Measurements from ENCODE around the gene IFNA4.
A peak's percentile ranks its signal among the peaks of the same experiment; 100 is the strongest.

The IFNA4 gene

DNA sequence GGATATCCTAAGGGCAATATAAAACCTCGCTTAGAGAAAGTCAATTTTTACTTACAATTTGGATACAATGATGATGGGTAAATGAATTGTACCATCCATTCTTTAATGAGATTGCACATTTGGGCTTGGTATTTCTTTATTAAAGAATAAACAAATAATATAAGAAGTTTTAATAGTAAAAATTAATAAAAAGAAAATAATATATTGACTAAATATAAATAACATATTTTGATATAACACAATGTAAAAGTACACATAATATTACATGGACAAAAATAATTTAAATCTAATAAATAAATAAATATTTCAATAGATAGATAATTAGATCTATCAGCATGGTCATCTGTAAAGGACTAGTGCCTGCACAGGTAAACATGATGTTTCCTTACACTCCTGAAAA lies 21.9 kb downstream of the IFNA4 start:
- no peak for DNase-seq

DNA sequence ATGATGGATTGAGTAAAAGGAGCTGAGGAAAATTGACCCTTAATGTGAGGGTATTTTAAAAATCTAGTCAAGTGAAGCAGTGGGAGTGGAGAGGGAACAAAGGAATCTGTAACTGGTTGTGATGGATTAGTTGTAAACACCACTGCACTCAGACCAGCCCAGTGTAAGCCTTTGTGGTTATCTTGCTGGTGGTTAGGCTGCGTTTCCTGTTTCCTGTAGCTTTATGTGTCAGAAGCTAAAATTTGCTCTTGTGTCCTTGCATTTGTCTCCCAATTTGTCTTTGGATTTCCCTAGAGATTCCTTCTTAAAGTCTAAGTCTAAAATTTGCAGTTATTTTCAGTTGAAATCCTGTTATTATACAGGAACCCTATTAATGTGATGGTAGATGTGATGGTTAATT lies 27.2 kb downstream of the IFNA4 start:
- DNase-seq, result peak in 2 of 5 experiments; percentile 39 to 86

- DNase-seq, result no peak
Observed at GRCh38 chr9:21155501-21155900, 31.9 kb downstream of the IFNA4 start.

DNA sequence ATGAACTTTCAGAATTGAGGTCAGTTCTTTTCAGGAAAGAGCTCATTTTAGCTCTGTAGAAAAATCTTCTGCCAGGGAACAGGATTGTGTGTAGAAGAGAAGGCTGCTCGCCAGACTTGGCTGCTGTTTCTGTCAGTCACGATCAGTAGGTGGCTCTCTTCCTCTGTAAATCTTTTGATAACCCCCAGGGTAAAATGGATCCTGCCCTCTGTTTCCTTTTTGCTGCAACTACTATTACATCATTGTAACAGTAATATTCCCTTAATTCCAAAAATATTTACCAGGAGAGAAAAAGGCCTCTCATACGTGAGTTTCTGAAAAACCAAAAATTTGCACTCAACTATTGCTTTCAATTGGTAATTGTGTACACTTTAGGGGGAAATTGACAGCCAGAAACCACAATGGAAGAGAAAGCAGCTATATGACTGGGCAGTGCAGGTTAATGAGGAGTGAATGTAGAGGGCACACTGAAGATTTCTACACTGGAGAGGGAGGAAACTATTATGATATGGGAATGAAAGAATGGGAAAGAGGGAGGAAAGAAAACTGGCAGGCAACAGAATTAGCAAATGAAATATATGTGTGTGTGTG lies 33.3 kb downstream of the IFNA4 start:
- peak in 1 of 5 experiments; percentile 56 for DNase-seq

GRCh38 chr9:21153336-21154017 lies 33.9 kb downstream of the IFNA4 start:
- DNase-seq, result no peak

- DNase-seq, result peak in 1 of 5 experiments; percentile 61
Observed at GRCh38 chr9:21144603-21145002, 42.8 kb downstream of the IFNA4 start.

DNA sequence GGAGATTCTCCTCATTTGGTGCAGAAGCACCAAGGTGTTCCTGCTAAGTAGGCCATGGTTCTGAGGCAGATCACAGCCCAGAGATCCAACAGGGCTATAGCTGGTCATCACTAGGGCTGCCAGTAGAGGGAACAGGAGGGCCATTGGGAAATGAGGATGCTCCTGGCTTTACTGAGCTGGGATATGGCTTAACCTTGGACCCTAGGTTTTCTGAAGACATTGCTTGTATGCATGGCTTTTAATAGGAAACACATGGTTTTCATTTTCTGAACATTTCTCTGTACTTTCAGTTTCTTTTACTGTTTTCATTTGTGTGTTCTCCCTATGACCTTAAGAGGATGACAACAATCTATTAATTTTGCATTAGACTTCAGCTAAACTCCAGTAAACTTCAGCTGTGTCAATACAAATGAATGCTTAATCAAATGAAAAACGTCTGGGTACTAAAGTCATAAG lies 45.9 kb downstream of the IFNA4 start, which contains the start of gene IFNW1:
IFNW1 (minus strand) TSS at position 406 of the 456 bp plus-strand sequence; CDS start at position 144, 262 bp downstream.
- DNase-seq, result peak in 1 of 5 experiments; percentile 11

DNA sequence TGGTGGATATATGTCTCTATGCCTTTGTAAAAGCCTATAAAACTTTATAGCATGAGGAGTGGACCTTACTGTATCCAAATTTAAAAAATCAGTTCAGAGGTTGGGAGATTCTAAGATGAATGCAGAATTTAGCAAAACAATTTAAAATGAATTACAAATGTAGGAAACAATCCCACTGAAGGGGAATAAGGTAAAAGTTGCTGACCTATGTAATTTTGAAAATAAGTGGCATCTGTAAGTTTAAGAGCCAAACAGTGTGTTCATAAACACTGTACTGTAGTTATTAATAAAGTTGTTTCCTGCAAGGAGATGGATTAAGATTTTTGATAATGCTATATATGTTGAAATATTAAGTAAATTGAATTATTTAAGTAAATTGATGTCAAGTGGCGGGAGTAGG lies 50.4 kb downstream of the IFNA4 start:
- DNase-seq, result no peak

Data from T-helper 2 cell (primary cell).